Measurements from ENCODE around the gene DUOX2. TPM values are rescaled to one million over a fixed set of nuclear protein-coding genes. Genes with fewer than 3 reads are reported as not detected.
"Not testable (repeated sequence)": the region's sequence is repeated elsewhere in the genome, so short reads cannot be mapped to it uniquely, and the experiment has no call there.

Gene DUOX2
- total RNA-seq, 1 donor: not detected

DNA sequence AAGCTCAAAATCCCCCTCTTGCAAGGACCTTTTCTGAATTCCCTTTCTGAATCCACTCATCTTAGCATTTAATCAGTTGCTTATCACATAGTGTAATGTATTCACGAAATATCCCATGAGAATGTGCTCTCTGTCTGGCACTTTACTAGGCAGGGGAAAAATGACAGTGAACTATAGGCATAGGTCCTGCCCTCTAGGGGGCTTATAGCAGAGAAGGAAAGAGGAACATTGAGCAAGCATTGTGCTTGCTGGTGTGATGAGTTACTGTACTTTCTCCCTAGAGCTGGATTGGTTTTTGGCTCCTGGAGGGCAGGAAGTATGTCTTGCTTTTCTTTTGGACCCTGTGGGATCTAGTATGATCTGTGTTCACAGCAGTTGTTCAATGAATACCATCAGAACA is 26.5 kb downstream of the DUOX2 start:
- no peak overlapping the region for H3K4me2 ChIP-seq (ENCODE audit: insufficient read depth, low read length)
- peaks cover 23% of the 10 kb centered on the region for H3K4me1 ChIP-seq (ENCODE audit: insufficient read depth, low read length)
- no peaks in the 10 kb centered on the region for H3K9me3 ChIP-seq (ENCODE audit: low read depth, low read length)
- H3K4me3 ChIP-seq (ENCODE audit: insufficient read depth, low read length): no peak overlapping the region
- no peaks in the 10 kb centered on the region for H3K79me2 ChIP-seq (ENCODE audit: insufficient read depth, low read length)
- no peaks in the 10 kb centered on the region for H3K36me3 ChIP-seq (ENCODE audit: insufficient read depth, low read length)
- no peak for DNase-seq (ENCODE audit: insufficient read length, low spot score, missing footprints)
- H3K27ac ChIP-seq (ENCODE audit: low read depth, low read length): no peak overlapping the region
- H4K20me1 ChIP-seq (ENCODE audit: insufficient read depth, low read length): no peaks in the 10 kb centered on the region
- TF ChIP-seq, protein P1, sequence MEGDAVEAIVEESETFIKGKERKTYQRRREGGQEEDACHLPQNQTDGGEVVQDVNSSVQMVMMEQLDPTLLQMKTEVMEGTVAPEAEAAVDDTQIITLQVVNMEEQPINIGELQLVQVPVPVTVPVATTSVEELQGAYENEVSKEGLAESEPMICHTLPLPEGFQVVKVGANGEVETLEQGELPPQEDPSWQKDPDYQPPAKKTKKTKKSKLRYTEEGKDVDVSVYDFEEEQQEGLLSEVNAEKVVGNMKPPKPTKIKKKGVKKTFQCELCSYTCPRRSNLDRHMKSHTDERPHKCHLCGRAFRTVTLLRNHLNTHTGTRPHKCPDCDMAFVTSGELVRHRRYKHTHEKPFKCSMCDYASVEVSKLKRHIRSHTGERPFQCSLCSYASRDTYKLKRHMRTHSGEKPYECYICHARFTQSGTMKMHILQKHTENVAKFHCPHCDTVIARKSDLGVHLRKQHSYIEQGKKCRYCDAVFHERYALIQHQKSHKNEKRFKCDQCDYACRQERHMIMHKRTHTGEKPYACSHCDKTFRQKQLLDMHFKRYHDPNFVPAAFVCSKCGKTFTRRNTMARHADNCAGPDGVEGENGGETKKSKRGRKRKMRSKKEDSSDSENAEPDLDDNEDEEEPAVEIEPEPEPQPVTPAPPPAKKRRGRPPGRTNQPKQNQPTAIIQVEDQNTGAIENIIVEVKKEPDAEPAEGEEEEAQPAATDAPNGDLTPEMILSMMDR (IDR thresholded peaks at IDR 0.05; ENCODE audit: extremely low read depth, low read depth, low read length): no peak
- peaks cover 22% of the 10 kb centered on the region for H3K27me3 ChIP-seq (ENCODE audit: insufficient read depth, low read length)
- no peak overlapping the region for H2AFZ ChIP-seq (ENCODE audit: low read length)

DNA sequence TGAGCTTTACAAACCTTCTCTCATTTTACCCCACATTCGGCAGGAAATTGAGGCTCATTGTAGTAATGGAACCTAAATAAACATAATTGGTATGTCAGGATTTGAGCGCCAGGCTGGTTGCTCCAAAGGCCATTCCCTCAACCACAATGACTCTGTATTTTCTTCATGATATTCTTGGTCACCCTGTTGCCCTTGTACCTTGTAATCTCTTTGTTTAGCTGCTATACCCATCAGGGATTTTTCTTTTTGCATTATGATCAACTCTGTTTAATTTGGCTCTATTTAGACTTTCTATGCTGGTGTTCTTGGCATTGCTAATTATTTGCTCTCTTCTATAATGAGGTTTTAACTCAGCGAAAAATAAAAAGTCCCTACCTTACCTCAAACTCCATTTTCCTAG is 29.8 kb downstream of the DUOX2 start:
- Histone ChIP-seq H3K4me1 (ENCODE audit: insufficient read depth, low read length) (peaks cover 8% of the 10 kb centered on the region), H3K9me3 (ENCODE audit: low read depth, low read length) (no peaks in the 10 kb centered on the region), H3K27me3 (ENCODE audit: insufficient read depth, low read length) (peaks cover 20% of the 10 kb centered on the region), H2AFZ (ENCODE audit: low read length) (no peak overlapping the region), H3K79me2 (ENCODE audit: insufficient read depth, low read length) (no peaks in the 10 kb centered on the region), H3K4me2 (ENCODE audit: insufficient read depth, low read length) (no peak overlapping the region), H4K20me1 (ENCODE audit: insufficient read depth, low read length) (no peaks in the 10 kb centered on the region), H3K27ac (ENCODE audit: low read depth, low read length) (no peak overlapping the region), H3K36me3 (ENCODE audit: insufficient read depth, low read length) (no peaks in the 10 kb centered on the region), H3K4me3 (ENCODE audit: insufficient read depth, low read length) (no peak overlapping the region)
- DNase-seq (ENCODE audit: insufficient read length, low spot score, missing footprints): no peak
- TF ChIP-seq, protein P1 (IDR thresholded peaks at IDR 0.05; ENCODE audit: extremely low read depth, low read depth, low read length): no peak

DNA sequence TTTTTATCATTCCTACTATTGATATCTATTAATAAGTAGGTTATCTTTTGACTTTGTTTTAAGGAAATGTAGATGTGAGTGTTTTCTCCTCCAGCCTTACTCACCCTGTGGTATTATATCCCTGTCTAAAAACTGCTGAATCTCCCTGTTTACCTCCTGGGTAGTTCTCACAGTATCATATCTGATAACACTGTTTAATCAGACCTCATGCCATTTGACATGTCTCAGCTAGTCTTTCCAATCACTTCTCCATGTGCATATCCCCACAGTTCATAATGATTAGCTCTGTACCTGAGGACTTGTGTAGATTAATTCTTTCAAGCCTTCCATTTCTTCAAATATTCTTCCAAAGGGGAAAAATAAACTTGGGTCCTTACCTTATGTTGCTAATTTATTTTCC is 30.7 kb downstream of the DUOX2 start:
- no peaks in the 10 kb centered on the region for H3K36me3 ChIP-seq (ENCODE audit: insufficient read depth, low read length)
- TF ChIP-seq, protein P1 (IDR thresholded peaks at IDR 0.05; ENCODE audit: extremely low read depth, low read depth, low read length): no peak

DNA sequence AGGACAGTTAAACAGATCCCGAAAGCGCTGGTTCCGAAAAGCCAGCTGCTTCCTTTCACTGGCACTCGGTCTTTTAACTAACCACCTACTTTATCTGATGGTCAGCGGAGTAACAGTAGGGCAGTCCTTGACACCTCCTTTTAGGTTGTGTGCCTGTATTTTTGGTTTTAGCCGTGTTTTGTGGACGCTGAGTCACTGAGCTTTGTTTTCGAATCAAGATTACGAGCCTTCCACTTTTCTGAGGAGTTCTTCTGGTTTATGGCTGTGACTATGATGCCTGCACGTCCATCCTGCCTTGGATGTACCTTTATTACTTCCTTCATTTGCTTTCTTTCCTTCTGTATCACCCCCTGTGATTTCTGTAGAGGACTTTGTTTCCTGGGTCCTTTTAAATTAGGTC is 31.6 kb downstream of the DUOX2 start:
- H3K27ac ChIP-seq (ENCODE audit: low read depth, low read length); H4K20me1 ChIP-seq (ENCODE audit: insufficient read depth, low read length); DNase-seq (ENCODE audit: insufficient read length, low spot score, missing footprints); H3K79me2 ChIP-seq (ENCODE audit: insufficient read depth, low read length); H3K4me1 ChIP-seq (ENCODE audit: insufficient read depth, low read length); H3K36me3 ChIP-seq (ENCODE audit: insufficient read depth, low read length); H3K4me2 ChIP-seq (ENCODE audit: insufficient read depth, low read length); H3K9me3 ChIP-seq (ENCODE audit: low read depth, low read length); H2AFZ ChIP-seq (ENCODE audit: low read length); H3K4me3 ChIP-seq (ENCODE audit: insufficient read depth, low read length): not testable (repeated sequence)
- peaks cover 19% of the 10 kb centered on the region for H3K27me3 ChIP-seq (ENCODE audit: insufficient read depth, low read length)

More for the DNA sequence above, 30.7 kb downstream of the DUOX2 start:
- Histone ChIP-seq H3K4me2 (ENCODE audit: insufficient read depth, low read length) (no peak overlapping the region), H3K79me2 (ENCODE audit: insufficient read depth, low read length) (no peaks in the 10 kb centered on the region), H4K20me1 (ENCODE audit: insufficient read depth, low read length) (no peaks in the 10 kb centered on the region), H3K9me3 (ENCODE audit: low read depth, low read length) (no peaks in the 10 kb centered on the region), H3K4me3 (ENCODE audit: insufficient read depth, low read length) (no peak overlapping the region), H3K27ac (ENCODE audit: low read depth, low read length) (no peak overlapping the region), H3K4me1 (ENCODE audit: insufficient read depth, low read length) (no peaks in the 10 kb centered on the region), H3K27me3 (ENCODE audit: insufficient read depth, low read length) (peaks cover 20% of the 10 kb centered on the region), H2AFZ (ENCODE audit: low read length) (no peak overlapping the region)
- no peak for DNase-seq (ENCODE audit: insufficient read length, low spot score, missing footprints)

DNA sequence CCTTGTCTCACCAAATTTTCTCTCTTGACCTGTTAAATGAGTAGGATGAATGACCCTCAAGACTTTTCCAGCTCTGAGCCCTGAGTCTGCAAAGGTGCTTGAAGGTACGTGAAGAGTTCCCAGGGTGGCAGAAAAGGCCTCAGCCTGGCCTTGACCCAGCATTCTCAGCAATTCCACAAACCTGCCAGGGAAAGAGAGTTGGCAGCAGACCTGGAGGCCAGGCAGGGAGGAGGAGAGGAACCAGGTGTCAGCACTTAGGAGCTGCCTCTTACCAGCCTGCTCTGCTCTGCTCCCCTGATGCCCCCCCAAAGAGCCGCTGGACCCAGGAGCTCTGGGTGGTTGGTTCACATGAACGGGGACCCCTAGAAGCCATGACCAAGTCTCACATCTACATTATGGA is 33.4 kb downstream of the DUOX2 start:
- not testable (repeated sequence) for H3K4me3 ChIP-seq (ENCODE audit: insufficient read depth, low read length); DNase-seq (ENCODE audit: insufficient read length, low spot score, missing footprints); H3K9me3 ChIP-seq (ENCODE audit: low read depth, low read length); H4K20me1 ChIP-seq (ENCODE audit: insufficient read depth, low read length); H3K27ac ChIP-seq (ENCODE audit: low read depth, low read length); H3K79me2 ChIP-seq (ENCODE audit: insufficient read depth, low read length); H3K4me2 ChIP-seq (ENCODE audit: insufficient read depth, low read length); H3K4me1 ChIP-seq (ENCODE audit: insufficient read depth, low read length); H3K36me3 ChIP-seq (ENCODE audit: insufficient read depth, low read length); H2AFZ ChIP-seq (ENCODE audit: low read length)
- H3K27me3 ChIP-seq (ENCODE audit: insufficient read depth, low read length): peaks cover 10% of the 10 kb centered on the region

DNA sequence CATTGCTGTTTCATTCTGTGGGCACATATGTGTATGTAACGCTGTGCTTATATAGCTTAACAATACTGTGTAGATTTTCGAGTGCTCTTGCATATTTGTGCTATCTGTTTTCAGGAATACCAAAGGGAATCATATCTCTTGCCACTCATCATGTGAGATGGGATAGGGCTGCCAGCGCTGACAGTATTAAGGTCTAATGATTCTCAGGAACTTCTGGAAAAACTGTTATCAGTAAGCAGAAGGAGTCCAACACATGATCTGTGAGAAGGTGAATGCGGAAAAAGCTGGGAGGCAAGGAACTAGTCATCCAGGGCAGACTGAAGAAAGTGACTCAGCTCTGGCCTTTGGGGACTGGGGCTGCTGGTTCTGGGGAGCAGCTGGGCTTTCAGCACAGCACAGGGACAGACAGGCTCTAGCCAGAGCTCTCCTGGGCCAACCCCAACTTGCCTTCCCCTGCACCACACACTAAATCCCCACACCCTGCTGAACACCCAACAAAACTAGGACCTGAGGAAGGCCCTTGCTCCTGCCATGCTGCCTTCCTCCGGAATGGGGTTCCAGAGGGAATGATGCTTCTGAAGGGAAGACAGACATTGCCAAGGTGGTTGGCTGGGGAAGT is 34.2 kb downstream of the DUOX2 start:
- not testable (repeated sequence) for H3K9me3 ChIP-seq (ENCODE audit: low read depth, low read length); DNase-seq (ENCODE audit: insufficient read length, low spot score, missing footprints); H4K20me1 ChIP-seq (ENCODE audit: insufficient read depth, low read length); H3K79me2 ChIP-seq (ENCODE audit: insufficient read depth, low read length); H3K4me1 ChIP-seq (ENCODE audit: insufficient read depth, low read length); H2AFZ ChIP-seq (ENCODE audit: low read length); H3K27ac ChIP-seq (ENCODE audit: low read depth, low read length); H3K36me3 ChIP-seq (ENCODE audit: insufficient read depth, low read length); H3K4me3 ChIP-seq (ENCODE audit: insufficient read depth, low read length); H3K27me3 ChIP-seq (ENCODE audit: insufficient read depth, low read length); H3K4me2 ChIP-seq (ENCODE audit: insufficient read depth, low read length)

DNA sequence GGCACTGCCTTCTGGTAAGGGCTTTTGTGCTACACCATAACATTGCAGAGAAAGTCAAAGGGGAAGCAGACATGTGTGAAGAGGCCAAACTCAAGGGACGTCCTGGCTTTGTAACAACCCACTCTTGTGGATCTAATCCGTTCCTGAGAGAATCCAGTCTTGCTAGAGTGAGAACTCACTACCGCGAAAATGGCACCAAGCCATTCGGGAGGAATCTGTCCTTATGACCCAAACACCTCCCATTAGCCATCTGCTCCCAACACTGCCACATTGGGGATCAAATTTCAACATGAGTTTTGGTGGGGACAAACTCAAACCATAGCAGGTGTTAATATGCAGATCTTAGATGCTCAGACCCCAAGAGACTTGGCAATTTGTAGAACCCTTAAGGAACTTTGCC is 34.8 kb downstream of the DUOX2 start:
- not testable (repeated sequence) for H3K4me1 ChIP-seq (ENCODE audit: insufficient read depth, low read length); DNase-seq (ENCODE audit: insufficient read length, low spot score, missing footprints); H3K27ac ChIP-seq (ENCODE audit: low read depth, low read length); H3K79me2 ChIP-seq (ENCODE audit: insufficient read depth, low read length); H3K36me3 ChIP-seq (ENCODE audit: insufficient read depth, low read length); H3K27me3 ChIP-seq (ENCODE audit: insufficient read depth, low read length); H3K4me2 ChIP-seq (ENCODE audit: insufficient read depth, low read length); H3K4me3 ChIP-seq (ENCODE audit: insufficient read depth, low read length); H4K20me1 ChIP-seq (ENCODE audit: insufficient read depth, low read length); H3K9me3 ChIP-seq (ENCODE audit: low read depth, low read length); H2AFZ ChIP-seq (ENCODE audit: low read length)
